ENCODE results near the gene KLHL21. TPM values are rescaled to one million over a fixed set of nuclear protein-coding genes. Genes with fewer than 3 reads are reported as not detected.
A peak's percentile ranks its signal among the peaks of the same experiment; 100 is the strongest.

Gene KLHL21
- total RNA-seq, 1 donor from 2014 or later: 83.7 TPM

- H3K36me3 ChIP-seq: peaks cover 58% of the 10 kb centered on the region
- no peaks in the 10 kb centered on the region for H3K9me3 ChIP-seq (replicated peaks)
- no peak for TF ChIP-seq CTCF (IDR thresholded peaks at IDR 0.05; ENCODE audit: borderline replicate concordance)
- intact Hi-C loops (cut with micrococcal nuclease): no loop called here
- no peak for DNase-seq
- H3K27ac ChIP-seq (replicated peaks): peak overlapping the region; percentile 100
- H3K4me3 ChIP-seq: peak overlapping the region; percentile 97
- H3K4me1 ChIP-seq: peaks cover 97% of the 10 kb centered on the region
- no peaks in the 10 kb centered on the region for H3K27me3 ChIP-seq (ENCODE audit: low read depth)
Measured at GRCh38 chr1:6599141-6599975, 3.3 kb downstream of the KLHL21 start.

GRCh38 chr1:6597777-6598131 is 4.9 kb downstream of the KLHL21 start:
- intact Hi-C loops (cut with micrococcal nuclease): no loop called here
- peaks cover 99% of the 10 kb centered on the region for H3K4me1 ChIP-seq
- no peaks in the 10 kb centered on the region for H3K9me3 ChIP-seq (replicated peaks)
- peak overlapping the region; percentile 100 for H3K27ac ChIP-seq (replicated peaks)
- no peak for DNase-seq
- peak overlapping the region; percentile 97 for H3K4me3 ChIP-seq
- no peak for TF ChIP-seq CTCF (IDR thresholded peaks at IDR 0.05; ENCODE audit: borderline replicate concordance)
- no peaks in the 10 kb centered on the region for H3K27me3 ChIP-seq (ENCODE audit: low read depth)
- H3K36me3 ChIP-seq: peaks cover 74% of the 10 kb centered on the region

- no peak for TF ChIP-seq CTCF (IDR thresholded peaks at IDR 0.05; ENCODE audit: borderline replicate concordance)
- peak overlapping the region; percentile 97 for H3K4me3 ChIP-seq
- H3K27ac ChIP-seq (replicated peaks): peak overlapping the region; percentile 100
- H3K4me1 ChIP-seq: peaks cover 100% of the 10 kb centered on the region
- H3K9me3 ChIP-seq (replicated peaks): no peaks in the 10 kb centered on the region
- H3K36me3 ChIP-seq: peaks cover 80% of the 10 kb centered on the region
- intact Hi-C loops (cut with micrococcal nuclease): no loop called here
- no peak for DNase-seq
- no peaks in the 10 kb centered on the region for H3K27me3 ChIP-seq (ENCODE audit: low read depth)
Measured at GRCh38 chr1:6596886-6597776, 5.5 kb downstream of the KLHL21 start.

GRCh38 chr1:6596351-6596750 is 6.3 kb downstream of the KLHL21 start:
- DNase-seq: no peak
- Histone ChIP-seq H3K4me1 (peaks cover 100% of the 10 kb centered on the region), H3K36me3 (peaks cover 81% of the 10 kb centered on the region), H3K27me3 (ENCODE audit: low read depth) (no peaks in the 10 kb centered on the region), H3K9me3 (replicated peaks) (no peaks in the 10 kb centered on the region), H3K4me3 (peak overlapping the region; percentile 97), H3K27ac (replicated peaks) (peak overlapping the region; percentile 100)
- TF ChIP-seq CTCF (IDR thresholded peaks at IDR 0.05; ENCODE audit: borderline replicate concordance): no peak
- intact Hi-C loops (cut with micrococcal nuclease): no loop called here

- DNase-seq: no peak
- TF ChIP-seq CTCF (IDR thresholded peaks at IDR 0.05; ENCODE audit: borderline replicate concordance): no peak
- H3K9me3 ChIP-seq (replicated peaks): no peaks in the 10 kb centered on the region
- H3K27ac ChIP-seq (replicated peaks): peak overlapping the region; percentile 100
- no peaks in the 10 kb centered on the region for H3K27me3 ChIP-seq (ENCODE audit: low read depth)
- peaks cover 91% of the 10 kb centered on the region for H3K36me3 ChIP-seq
- intact Hi-C loops (cut with micrococcal nuclease): no loop called here
- H3K4me3 ChIP-seq: no peak overlapping the region
- H3K4me1 ChIP-seq: peaks cover 97% of the 10 kb centered on the region
Measured at GRCh38 chr1:6594977-6595740, 7.5 kb downstream of the KLHL21 start.

All from left ventricle myocardium inferior (tissue), 1 donor.